ENCODE results near the gene OR2A12. TPM values are rescaled to one million over a fixed set of nuclear protein-coding genes. Genes with fewer than 3 reads are reported as not detected.

Gene OR2A12
- not detected for total RNA-seq
- not detected for polyA plus RNA-seq
- long read RNA-seq, donor 1 = 0 reads
- long read RNA-seq, donor 2 = 0 reads
- long read RNA-seq, donor 3 = 0 reads
- long read RNA-seq, donor 4 = 0 reads
- long read RNA-seq, donor 5 = 0 reads
- long read RNA-seq, donor 6 = 0 reads
- long read RNA-seq, donor 7 = 0 reads
- long read RNA-seq, donor 8 = 0 reads
- long read RNA-seq, donor 9 = 0 reads
- long read RNA-seq, donor 10 = 0 reads

DNA sequence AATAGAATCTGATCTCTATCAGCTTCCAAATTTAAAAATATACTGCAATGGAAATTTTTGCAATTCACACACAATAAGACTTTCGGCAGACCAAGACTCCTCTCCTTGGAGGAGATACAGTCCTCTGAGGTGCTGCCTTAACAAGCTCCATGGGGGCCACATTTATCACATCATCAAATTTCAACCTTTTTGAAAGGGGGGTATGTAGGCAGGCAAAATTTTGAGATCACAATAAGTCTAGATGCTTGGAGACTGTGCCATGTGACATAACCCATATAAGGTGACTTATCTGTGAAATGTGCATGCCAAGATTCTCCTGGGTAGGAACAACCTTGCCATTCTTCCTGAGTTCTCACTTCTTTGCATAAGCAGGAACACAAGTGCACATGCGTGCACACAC is at the start of gene OR2A12:
Gene OR2A12, plus strand, starts transcription at position 301 of the 400 bp plus-strand sequence. CDS start 8,830 bp downstream, outside the sequence.
- no peak for DNase-seq
- H3K4me1 ChIP-seq (replicated peaks in 1 of 2) = no peaks in the 10 kb centered on the region
- peaks cover 4% of the 10 kb centered on the region for H3K27me3 ChIP-seq
- TF ChIP-seq POLR2A (IDR thresholded peaks at IDR 0.05) (no peak), CTCF (IDR thresholded peaks at IDR 0.05) (no peak)
- WGBS, 4 donors = 74 to 88% (median 87%) methylated on average over 2 of the region's 2 CpGs
- intact Hi-C loops (cut with DNase I) = no loop called here
- no peaks in the 10 kb centered on the region for H3K36me3 ChIP-seq (replicated peaks in 1 of 2)
- no peaks in the 10 kb centered on the region for H3K9me3 ChIP-seq (replicated peaks in 1 of 3)
- no peak within 1 kb of the TSS for H3K4me3 ChIP-seq
- H3K27ac ChIP-seq = no peak within 1 kb of the TSS

GRCh38 chr7:144036302-144036885 is 49.7 kb upstream of the OR2A12 start:
- no peaks in the 10 kb centered on the region for H3K27me3 ChIP-seq
- DNase-seq = no peak
- H3K4me3 ChIP-seq = no peak overlapping the region

DNA sequence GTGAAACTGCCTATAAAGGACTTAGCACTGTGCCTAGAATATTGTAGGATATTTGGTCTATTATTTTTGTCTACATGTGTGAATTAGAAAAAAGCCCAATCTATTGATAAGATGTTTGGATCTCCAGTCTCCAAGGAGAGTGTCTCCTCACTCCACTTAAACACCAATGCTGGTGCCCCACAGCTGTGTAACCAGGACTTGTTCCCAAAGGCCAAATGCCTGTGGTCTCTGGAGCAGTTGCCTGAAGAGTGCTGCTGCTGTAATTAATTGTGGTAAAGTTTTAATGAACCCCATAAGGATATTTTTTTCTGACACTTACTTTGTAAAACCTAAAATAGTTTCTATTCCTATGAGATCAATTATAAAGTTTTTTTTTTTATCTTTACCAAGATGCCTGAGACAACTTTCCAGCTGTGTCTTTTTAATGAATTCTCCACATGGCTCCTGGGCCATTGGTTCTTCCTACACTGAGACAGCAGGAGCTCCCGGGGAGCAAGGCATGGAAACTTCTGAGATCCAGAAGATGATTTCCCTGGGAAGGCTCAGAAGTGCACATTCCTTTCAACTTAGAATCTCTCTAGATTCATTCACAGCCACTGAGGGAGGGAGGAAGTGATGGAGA is 48.6 kb upstream of the OR2A12 start:
- WGBS, 4 donors = 73 to 86% (median 82%) methylated on average over 1 of the region's 1 CpG
- no peaks in the 10 kb centered on the region for H3K9me3 ChIP-seq (replicated peaks in 1 of 3)
- intact Hi-C loops (cut with DNase I) = no loop called here

More at GRCh38 chr7:144036302-144036885, 49.7 kb upstream of the OR2A12 start:
- no peaks in the 10 kb centered on the region for H3K9me3 ChIP-seq (replicated peaks in 1 of 3)
- H3K4me1 ChIP-seq (replicated peaks in 1 of 2) = no peaks in the 10 kb centered on the region
- 30 to 94% (median 63%) methylated on average over 1 of the region's 1 CpG for WGBS, 4 donors
- H3K36me3 ChIP-seq (replicated peaks in 1 of 2) = no peaks in the 10 kb centered on the region
- intact Hi-C loops (cut with DNase I) = no loop called here
- TF ChIP-seq CTCF (IDR thresholded peaks at IDR 0.05) (no peak), POLR2A (IDR thresholded peaks at IDR 0.05) (no peak)
- no peak overlapping the region for H3K27ac ChIP-seq

More for the DNA sequence above, 48.6 kb upstream of the OR2A12 start:
- Histone ChIP-seq H3K36me3 (replicated peaks in 1 of 2) (no peaks in the 10 kb centered on the region), H3K4me1 (replicated peaks in 1 of 2) (no peaks in the 10 kb centered on the region), H3K27ac (no peak overlapping the region), H3K4me3 (no peak overlapping the region), H3K27me3 (no peaks in the 10 kb centered on the region)
- no peak for DNase-seq
- TF ChIP-seq CTCF (IDR thresholded peaks at IDR 0.05) (no peak), POLR2A (IDR thresholded peaks at IDR 0.05) (no peak)

All from adrenal gland (tissue), 19 donors.